Activated T-helper 2 cell treated with anti-CD3 and anti-CD28 coated beads, Interferon-gamma antibody, Interleukin-2, Interleukin-4, amounts not matched to agents 10 μg/mL and 5 μg/mL and 100 μg/mL, durations not matched to agents 14 hours and 24 hours and 36 hours (primary cell): Measurements from ENCODE around the gene ELOVL6. TPM values are rescaled to one million over a fixed set of nuclear protein-coding genes. Genes with fewer than 3 reads are reported as not detected.

Source experiments
- DNase-seq: peaks from one replicate; pipeline ENCODE4 v3.0.0; 2021; ENCODE audit warnings: low spot score
- H3K27ac Mint-ChIP-seq: one replicate; pipeline ENCODE4 v1.8.0; 2021; ENCODE audit warnings: mixed read lengths
- H3K27me3 Mint-ChIP-seq: one replicate; pipeline ENCODE4 v1.8.0; 2021; ENCODE audit warnings: low read depth, mixed read lengths
- H3K36me3 Mint-ChIP-seq: one replicate; pipeline ENCODE4 v1.8.0; 2021; ENCODE audit warnings: low read depth, mixed read lengths
- H3K4me1 Mint-ChIP-seq: one replicate; pipeline ENCODE4 v1.8.0; 2021; ENCODE audit warnings: low read depth, mixed read lengths
- H3K4me3 Mint-ChIP-seq: one replicate; pipeline ENCODE4 v1.8.0; 2021; ENCODE audit warnings: low read depth, mild to moderate bottlenecking, moderate library complexity, mixed read lengths
- H3K9me3 Mint-ChIP-seq: one replicate; pipeline ENCODE4 v1.8.0; 2021; ENCODE audit warnings: mixed read lengths
- intact Hi-C: fragments of 100-400 bp; cut with micrococcal nuclease; formaldehyde crosslinking; loops from one replicate; pipeline ENCODE4 v1.15.1; 2023
- total RNA-seq: library from RNA; stranded (reverse); gene quantifications from 2 replicates; pipeline ENCODE4 v1.2.3, GENCODE V29; 2022

Gene ELOVL6
- total RNA-seq, 1 donor from 2014 or later: 15.0 TPM

DNA sequence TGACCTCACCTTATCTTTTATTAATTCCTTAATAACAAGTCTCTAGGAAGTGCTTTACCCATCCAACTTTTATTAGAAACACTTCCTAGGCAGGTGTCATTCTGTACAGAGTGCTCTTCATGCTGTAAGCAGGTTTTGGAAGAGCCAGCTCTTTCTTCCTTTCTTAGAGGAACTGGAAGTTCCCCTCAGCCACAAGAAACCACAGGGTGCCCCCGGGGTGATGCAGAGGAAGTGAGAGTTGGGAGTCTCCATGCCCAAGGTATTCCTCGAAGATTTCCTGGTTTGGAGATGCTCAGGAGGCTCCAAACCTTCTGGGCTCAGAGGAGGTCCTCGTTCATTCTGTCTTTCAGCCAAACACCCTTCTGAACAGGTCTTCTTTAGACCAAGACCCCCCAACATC is 201.9 kb downstream of the ELOVL6 start:
- Mint-ChIP-seq H3K36me3 (no peaks in the 10 kb centered on the region), H3K4me3 (no peak overlapping the region), H3K27me3 (peaks cover 10% of the 10 kb centered on the region), H3K27ac (no peak overlapping the region), H3K9me3 (no peaks in the 10 kb centered on the region), H3K4me1 (peaks cover 14% of the 10 kb centered on the region)
- no peak for DNase-seq
- intact Hi-C loops: no loop called here
